22Rv1 (cell line): ENCODE measurements around the gene JSRP1.

Source experiments
- ZFX ChIP-seq: fragments of 450-650 bp; IDR thresholded peaks from 2 replicates; pipeline ENCODE4 v1.6.1; 2017; ENCODE audit warnings: antibody characterized with exemption, borderline replicate concordance
- TF ChIP-seq, protein P1 (sequence below): fragments of 450-650 bp; IDR thresholded peaks from 2 replicates; pipeline ENCODE4 v1.5.1; 2017; ENCODE audit warnings: mild to moderate bottlenecking

DNA sequence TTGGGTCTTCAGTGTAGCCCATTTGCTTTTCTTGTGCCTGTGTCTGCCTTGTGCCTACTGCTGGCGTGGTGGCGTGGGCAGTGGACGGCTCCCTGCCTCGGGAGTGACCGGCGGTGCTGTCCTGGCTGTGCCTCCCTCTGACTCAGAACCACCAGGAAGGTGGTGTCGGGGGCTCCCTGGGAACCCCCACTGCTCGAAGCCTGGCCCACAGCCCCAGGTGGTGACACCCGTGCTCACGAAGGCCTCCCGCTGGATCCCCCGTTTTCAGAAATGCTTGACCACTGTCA is 12.1 kb downstream of the JSRP1 start:
- TF ChIP-seq, protein P1, sequence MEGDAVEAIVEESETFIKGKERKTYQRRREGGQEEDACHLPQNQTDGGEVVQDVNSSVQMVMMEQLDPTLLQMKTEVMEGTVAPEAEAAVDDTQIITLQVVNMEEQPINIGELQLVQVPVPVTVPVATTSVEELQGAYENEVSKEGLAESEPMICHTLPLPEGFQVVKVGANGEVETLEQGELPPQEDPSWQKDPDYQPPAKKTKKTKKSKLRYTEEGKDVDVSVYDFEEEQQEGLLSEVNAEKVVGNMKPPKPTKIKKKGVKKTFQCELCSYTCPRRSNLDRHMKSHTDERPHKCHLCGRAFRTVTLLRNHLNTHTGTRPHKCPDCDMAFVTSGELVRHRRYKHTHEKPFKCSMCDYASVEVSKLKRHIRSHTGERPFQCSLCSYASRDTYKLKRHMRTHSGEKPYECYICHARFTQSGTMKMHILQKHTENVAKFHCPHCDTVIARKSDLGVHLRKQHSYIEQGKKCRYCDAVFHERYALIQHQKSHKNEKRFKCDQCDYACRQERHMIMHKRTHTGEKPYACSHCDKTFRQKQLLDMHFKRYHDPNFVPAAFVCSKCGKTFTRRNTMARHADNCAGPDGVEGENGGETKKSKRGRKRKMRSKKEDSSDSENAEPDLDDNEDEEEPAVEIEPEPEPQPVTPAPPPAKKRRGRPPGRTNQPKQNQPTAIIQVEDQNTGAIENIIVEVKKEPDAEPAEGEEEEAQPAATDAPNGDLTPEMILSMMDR: no peak
- TF ChIP-seq ZFX: no peak
